K562 (cell line): Measurements from ENCODE around the gene AIG1. TPM values are rescaled to one million over a fixed set of nuclear protein-coding genes. Genes with fewer than 3 reads are reported as not detected.

Experiments used
- ATAC-seq: fragments of 200-7000 bp; cut with Tn5 transposase; 3 replicates; pipeline ENCODE4 v1.9.1; 2020; ENCODE audit warnings: moderate library complexity
- BruUV-seq: library from RNA; stranded (reverse); fragments of 400-500 nt; replicated peaks from 2 replicates; lab custom pipeline; 2021; lab: Mats Ljungman, UMichigan
- CTCF ChIA-PET: fragments of 300-600 bp; formaldehyde crosslinking; extraction: SDS; loops from one replicate; lab custom pipeline; 2021; ENCODE audit warnings: low intra/inter-chr PET ratio; lab: Yijun Ruan, JAX
- POLR2A ChIA-PET: fragments of 300-600, 350-650 bp; sonication (Branson Sonifier 250); formaldehyde crosslinking; extraction: SDS; loops from one replicate; lab custom pipeline; 2021; ENCODE audit warnings: antibody characterized with exemption, inconsistent platforms; lab: Yijun Ruan, JAX
- DNase-seq, 4 experiments: peaks; one replicate each; pipeline versions ENCODE4 v3.0.0 to v3.0.0-alpha.2; 2011 to 2018; ENCODE audit warnings: low spot score in 3 of 4, mixed read lengths in 3 of 4; ENCODE audit errors: extremely low read depth in 1 of 4
- FAIRE-seq: peaks from 2 replicates; lab custom pipeline; 2011; peaks lifted over from hg19 to GRCh38; lab: Jason Lieb, UNC
- H2AFZ ChIP-seq: 2 replicates; pipeline ENCODE4 v1.6.0; 2011; ENCODE audit warnings: low read depth, low read length, control low read depth, inconsistent platforms
- H3K27ac ChIP-seq: fragments of 200-600 bp; 3 replicates; pipeline ENCODE4 v1.8.0; 2011; ENCODE audit warnings: low read depth, mild to moderate bottlenecking, control low read depth, inconsistent platforms, low read length, moderate library complexity, mixed read lengths; ENCODE audit errors: extremely low read depth
- H3K27me3 ChIP-seq, 2 experiments: fragments of 300-600 bp in 1 of 2; 2 replicates in 1 of 2; 3 replicates in 1 of 2; pipeline versions ENCODE4 v1.6.0 to v1.8.0; 2011; ENCODE audit warnings: inconsistent platforms in 2 of 2, low read length in 2 of 2, mild to moderate bottlenecking in 1 of 2, mixed read lengths in 1 of 2, moderate library complexity in 1 of 2; ENCODE audit not compliant: control insufficient read depth in 2 of 2, insufficient read depth in 2 of 2
- H3K36me3 ChIP-seq: fragments of 300-600 bp; 3 replicates; pipeline ENCODE4 v1.8.0; 2011; ENCODE audit warnings: mild to moderate bottlenecking, low read length, inconsistent platforms; ENCODE audit not compliant: control insufficient read depth, insufficient read depth
- H3K4me1 ChIP-seq, 2 experiments: fragments of 200-600 bp in 1 of 2; replicated peaks in 1 of 2; 2 replicates in 1 of 2; 3 replicates in 1 of 2; pipeline versions ENCODE4 v1.5.1 to v1.8.0; 2011; ENCODE audit warnings: inconsistent platforms in 2 of 2, low read length in 2 of 2, mild to moderate bottlenecking in 1 of 2, mixed read lengths in 1 of 2, moderate library complexity in 1 of 2; ENCODE audit not compliant: control insufficient read depth in 2 of 2, insufficient read depth in 2 of 2
- H3K4me2 ChIP-seq: 2 replicates; pipeline ENCODE4 v1.6.1; 2011; ENCODE audit warnings: low read length, control low read depth, inconsistent platforms, mixed read lengths; ENCODE audit not compliant: insufficient read depth
- H3K4me3 ChIP-seq: fragments of 200-600 bp; sonication (generic), shearing (Covaris generic); 2 replicates; pipeline ENCODE4 v1.5.1; 2016; ENCODE audit warnings: control low read depth, inconsistent platforms
- H3K79me2 ChIP-seq: fragments of 200-600 bp; 3 replicates; pipeline ENCODE4 v1.8.0; 2011; ENCODE audit warnings: low read length, inconsistent platforms; ENCODE audit not compliant: control insufficient read depth, insufficient read depth
- H3K9ac ChIP-seq, 2 experiments: 2 replicates each; pipeline versions ENCODE4 v1.6.0 to v1.6.1; 2011; ENCODE audit warnings: low read depth in 2 of 2, low read length in 2 of 2, control low read depth in 1 of 2, inconsistent platforms in 1 of 2, mild to moderate bottlenecking in 1 of 2, mixed read lengths in 1 of 2; ENCODE audit not compliant: insufficient read depth in 1 of 2
- H3K9me1 ChIP-seq: one replicate; pipeline ENCODE4 v1.6.0; 2011; ENCODE audit warnings: inconsistent platforms, mild to moderate bottlenecking, low read length, moderate library complexity; ENCODE audit not compliant: control insufficient read depth, insufficient read depth
- H3K9me3 ChIP-seq: replicated peaks from 2 replicates; pipeline ENCODE4 v1.5.1; 2011; ENCODE audit warnings: low read depth, low read length, inconsistent platforms; ENCODE audit not compliant: control insufficient read depth, insufficient read depth
- H4K20me1 ChIP-seq: replicated peaks from 2 replicates; pipeline ENCODE4 v1.6.1; 2011; ENCODE audit warnings: low read length, inconsistent platforms, mixed read lengths; ENCODE audit not compliant: control insufficient read depth, insufficient read depth
- C11orf30 ChIP-seq: fragments of 450-650 bp; IDR thresholded peaks from 2 replicates; pipeline ENCODE4 v1.6.1; 2016; ENCODE audit warnings: low read depth, mild to moderate bottlenecking
- CBX3 ChIP-seq, 2 experiments: IDR thresholded peaks; 1 replicate in 1 of 2; 2 replicates in 1 of 2; pipeline ENCODE4 v1.6.1; 2012; ENCODE audit warnings: inconsistent platforms in 2 of 2, low read length in 2 of 2, borderline replicate concordance in 1 of 2, control low read depth in 1 of 2
- MAFF ChIP-seq: IDR thresholded peaks from 2 replicates; pipeline ENCODE4 v1.6.1; 2012; ENCODE audit warnings: low read length, improper control_type of control experiment
- MAFG ChIP-seq: fragments of 450-650 bp; conservative IDR thresholded peaks from 2 replicates; pipeline ENCODE4 v1.6.1; 2016; ENCODE audit warnings: missing genetic modification characterization, missing compliant biosample characterization
- MAFK ChIP-seq: IDR thresholded peaks from 2 replicates; pipeline ENCODE4 v1.6.1; 2011; ENCODE audit warnings: low read length, improper control_type of control experiment
- NFYB ChIP-seq: IDR thresholded peaks from 2 replicates; pipeline ENCODE4 v1.6.1; 2011; ENCODE audit warnings: mild to moderate bottlenecking, moderate library complexity; ENCODE audit not compliant: insufficient read length; ENCODE audit errors: extremely low read depth
- RBM25 ChIP-seq: fragments of 200-400 bp; formaldehyde crosslinking; IDR thresholded peaks from 2 replicates; pipeline ENCODE4 v1.6.1; 2018; ENCODE audit warnings: low read length, low read depth, moderate library complexity; ENCODE audit not compliant: severe bottlenecking
- RNF219 ChIP-seq: fragments of 250-450 bp; sonication (Bioruptor Pico); IDR thresholded peaks from 2 replicates; pipeline ENCODE4 v1.5.0; 2022; ENCODE audit warnings: mild to moderate bottlenecking
- SLC30A9 ChIP-seq: fragments of 250-450 bp; sonication (Bioruptor Pico); IDR thresholded peaks from 2 replicates; pipeline ENCODE4 v1.8.0; 2022; ENCODE audit warnings: mild to moderate bottlenecking, moderate library complexity
- SMARCC2 ChIP-seq: fragments of 450-650 bp; IDR thresholded peaks from 2 replicates; pipeline ENCODE4 v1.6.1; 2017; ENCODE audit warnings: antibody characterized with exemption, moderate library complexity, mild to moderate bottlenecking, low read depth
- ZNF316 ChIP-seq: fragments of 450-650 bp; IDR thresholded peaks from 2 replicates; pipeline ENCODE4 v1.6.1; 2016
- ZNF584 ChIP-seq: fragments of 200-800 bp; sonication (Bioruptor generic); IDR thresholded peaks from 2 replicates; pipeline ENCODE4 v1.6.1; 2016; ENCODE audit warnings: low read depth, mild to moderate bottlenecking, missing genetic modification characterization, missing compliant biosample characterization
- WGBS: fragments of 100-300 bp; shearing (Covaris generic); methylation state at CpG from one replicate; pipeline ENCODE4 v1.1.6; 2016; ENCODE audit warnings: low coverage, mixed read lengths; ENCODE audit not compliant: insufficient coverage; ENCODE audit errors: missing lambda C conversion rate; 5-methylcytosine and 5-hydroxymethylcytosine counted together
- in situ Hi-C: fragments of 300-500 bp; cut with MboI; formaldehyde crosslinking; loops from 4 replicates; pipeline ENCODE4 v1.15.0; 2018; ENCODE audit warnings: inconsistent platforms, mixed read lengths
- intact Hi-C: fragments of 100-400 bp; cut with micrococcal nuclease; formaldehyde crosslinking; loops from 2 replicates; pipeline ENCODE4 v1.14.2; 2022
- polyA plus RNA-seq, 8 experiments: library from polyadenylated mRNA; depleted of rRNA in 4 of 8; stranded (reverse) in 5 of 8; unstranded in 3 of 8; fragments of >200 nt; fragmentation: Nextera tagmentation in 2 of 8; fragmentation: Illumina TruSeq in 1 of 8; extraction: Ambion mirVana in 2 of 8; extraction: Trizol in 1 of 8; gene quantifications; 2 replicates each; pipeline versions ENCODE4 v1.2.1 to v1.2.3, GENCODE V29; 2011 to 2014; ENCODE audit warnings: inconsistent platforms in 1 of 8, missing spikeins in 1 of 8
- total RNA-seq, 7 experiments: library from RNA; depleted of rRNA in 6 of 7; stranded (reverse); fragments of >200 nt in 6 of 7; fragmentation: Illumina TruSeq in 2 of 7; extraction: Trizol in 2 of 7; gene quantifications; 2 replicates each; pipeline versions ENCODE4 v1.2.1 to v1.2.3, GENCODE V29; 2011 to 2021; ENCODE audit warnings: low replicate concordance in 1 of 7
- TF ChIP-seq, protein P1 (sequence below): fragments of 450-650 bp; IDR thresholded peaks from 2 replicates; pipeline ENCODE4 v1.6.1; 2016; ENCODE audit warnings: mild to moderate bottlenecking
- TF ChIP-seq, protein P2 (sequence below): fragments of 250-450 bp; sonication (Bioruptor Pico); IDR thresholded peaks from 2 replicates; pipeline ENCODE4 v1.4.0; 2020; ENCODE audit warnings: mild to moderate bottlenecking, moderate library complexity, borderline replicate concordance

The AIG1 gene
- total and polyA plus RNA-seq, 9 of the 15 experiments (the other 6 are each of a cell fraction or from before 2014, with no cell fraction given) = 74.8 to 333 (median 127) TPM

DNA sequence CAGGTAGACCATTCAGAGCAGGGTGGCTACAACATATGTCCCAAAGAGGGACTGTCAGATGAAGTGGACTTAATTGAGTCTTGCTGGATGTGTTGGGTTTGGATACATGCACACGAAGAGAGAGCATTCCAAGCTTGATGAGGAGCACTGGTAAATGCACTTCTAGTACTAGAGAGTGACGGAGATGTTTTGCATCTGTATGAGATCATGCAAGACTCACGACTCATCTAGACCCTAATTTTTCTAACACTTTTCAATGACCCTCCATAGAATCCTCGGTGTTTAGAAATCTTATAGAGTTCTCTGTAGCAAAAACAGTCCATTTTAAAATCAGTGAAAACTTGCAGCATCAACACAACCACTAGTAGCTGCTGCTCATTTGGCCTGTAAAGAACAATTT, 4.8 kb upstream of the AIG1 start (continued):
- TF ChIP-seq RNF219 (CRISPR knock-in tag) = no peak

GRCh38 chr6:143058987-143059386, 1.7 kb upstream of the AIG1 start:
- POLR2A ChIA-PET = interaction anchor here (0.6 to 2.3 kb wide), 2 partner anchors 9 to 87 kb away, joined by 3 to 6 read pairs; no protein-coding TSS in a partner anchor
- intact Hi-C loops = no loop called here
- no peak overlapping the region for H3K27ac ChIP-seq

More at GRCh38 chr6:143058987-143059386, 1.7 kb upstream of the AIG1 start:
- Histone ChIP-seq H3K9me1 (no peaks in the 10 kb centered on the region), H3K4me3 (no peak overlapping the region), H3K9me3 (no peaks in the 10 kb centered on the region), H3K4me2 (no peak overlapping the region), H2AFZ (peak overlapping the region; percentile 20; the same call in 1 of the 2 replicates), H3K4me1 (peaks cover 9 to 23% of the 10 kb centered on the region in 2 experiments; a peak in 4 of 5 replicates), H3K27me3 (no peaks in the 10 kb centered on the region), H3K36me3 (no peaks in the 10 kb centered on the region), H3K9ac (no peak overlapping the region), H3K79me2 (peaks cover 33% of the 10 kb centered on the region), H4K20me1 (no peaks in the 10 kb centered on the region)
- no TSS peak for BruUV-seq
- in situ Hi-C loops = no loop called here
- WGBS = 89% methylated on average over 7 of the region's 7 CpGs
- ATAC-seq = no peak
- TF ChIP-seq, protein P1, sequence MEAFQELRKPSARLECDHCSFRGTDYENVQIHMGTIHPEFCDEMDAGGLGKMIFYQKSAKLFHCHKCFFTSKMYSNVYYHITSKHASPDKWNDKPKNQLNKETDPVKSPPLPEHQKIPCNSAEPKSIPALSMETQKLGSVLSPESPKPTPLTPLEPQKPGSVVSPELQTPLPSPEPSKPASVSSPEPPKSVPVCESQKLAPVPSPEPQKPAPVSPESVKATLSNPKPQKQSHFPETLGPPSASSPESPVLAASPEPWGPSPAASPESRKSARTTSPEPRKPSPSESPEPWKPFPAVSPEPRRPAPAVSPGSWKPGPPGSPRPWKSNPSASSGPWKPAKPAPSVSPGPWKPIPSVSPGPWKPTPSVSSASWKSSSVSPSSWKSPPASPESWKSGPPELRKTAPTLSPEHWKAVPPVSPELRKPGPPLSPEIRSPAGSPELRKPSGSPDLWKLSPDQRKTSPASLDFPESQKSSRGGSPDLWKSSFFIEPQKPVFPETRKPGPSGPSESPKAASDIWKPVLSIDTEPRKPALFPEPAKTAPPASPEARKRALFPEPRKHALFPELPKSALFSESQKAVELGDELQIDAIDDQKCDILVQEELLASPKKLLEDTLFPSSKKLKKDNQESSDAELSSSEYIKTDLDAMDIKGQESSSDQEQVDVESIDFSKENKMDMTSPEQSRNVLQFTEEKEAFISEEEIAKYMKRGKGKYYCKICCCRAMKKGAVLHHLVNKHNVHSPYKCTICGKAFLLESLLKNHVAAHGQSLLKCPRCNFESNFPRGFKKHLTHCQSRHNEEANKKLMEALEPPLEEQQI = 0 out of 2 replicates have a peak, but pooled peaks have one; percentile 21
- TF ChIP-seq MAFK = peak; percentile 67; the same call in 1 of the 2 replicates
- peak; percentile 85 for TF ChIP-seq C11orf30
- TF ChIP-seq ZNF584 = 0 out of 2 replicates have a peak, but pooled peaks have one; percentile 18
- TF ChIP-seq ZNF316 = peak; percentile 97
- TF ChIP-seq SLC30A9 (CRISPR knock-in tag) = no peak
- peak in 1 of 2 experiments; percentile 39; a peak in 1 of 3 replicates for TF ChIP-seq CBX3 (IDR thresholded peaks at IDR 0.05; ENCODE audit: borderline replicate concordance in 1 of 2, low read length in 2 of 2)
- TF ChIP-seq MAFG = peak; percentile 74
- no peak for TF ChIP-seq SMARCC2
- peak; percentile 29 for TF ChIP-seq NFYB
- TF ChIP-seq, protein P2, sequence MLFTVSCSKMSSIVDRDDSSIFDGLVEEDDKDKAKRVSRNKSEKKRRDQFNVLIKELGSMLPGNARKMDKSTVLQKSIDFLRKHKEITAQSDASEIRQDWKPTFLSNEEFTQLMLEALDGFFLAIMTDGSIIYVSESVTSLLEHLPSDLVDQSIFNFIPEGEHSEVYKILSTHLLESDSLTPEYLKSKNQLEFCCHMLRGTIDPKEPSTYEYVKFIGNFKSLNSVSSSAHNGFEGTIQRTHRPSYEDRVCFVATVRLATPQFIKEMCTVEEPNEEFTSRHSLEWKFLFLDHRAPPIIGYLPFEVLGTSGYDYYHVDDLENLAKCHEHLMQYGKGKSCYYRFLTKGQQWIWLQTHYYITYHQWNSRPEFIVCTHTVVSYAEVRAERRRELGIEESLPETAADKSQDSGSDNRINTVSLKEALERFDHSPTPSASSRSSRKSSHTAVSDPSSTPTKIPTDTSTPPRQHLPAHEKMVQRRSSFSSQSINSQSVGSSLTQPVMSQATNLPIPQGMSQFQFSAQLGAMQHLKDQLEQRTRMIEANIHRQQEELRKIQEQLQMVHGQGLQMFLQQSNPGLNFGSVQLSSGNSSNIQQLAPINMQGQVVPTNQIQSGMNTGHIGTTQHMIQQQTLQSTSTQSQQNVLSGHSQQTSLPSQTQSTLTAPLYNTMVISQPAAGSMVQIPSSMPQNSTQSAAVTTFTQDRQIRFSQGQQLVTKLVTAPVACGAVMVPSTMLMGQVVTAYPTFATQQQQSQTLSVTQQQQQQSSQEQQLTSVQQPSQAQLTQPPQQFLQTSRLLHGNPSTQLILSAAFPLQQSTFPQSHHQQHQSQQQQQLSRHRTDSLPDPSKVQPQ (CRISPR knock-in tag) = no peak
- TF ChIP-seq RBM25 = peak; percentile 16
- TF ChIP-seq MAFF = peak; percentile 55; the same call in 1 of the 2 replicates
- CTCF ChIA-PET = no interaction called here
- DNase-seq = no peak
- FAIRE-seq = no peak
